HepG2 (cell line): ENCODE results near the gene GRID1.

Experiments
- CREM ChIP-seq, 2 experiments: sonication (generic) in 1 of 2; formaldehyde crosslinking in 1 of 2; IDR thresholded peaks; 2 replicates each; pipeline versions ENCODE4 v1.4.0 to v1.6.1; 2016 to 2020; ENCODE audit warnings: antibody characterized with exemption in 1 of 2, mild to moderate bottlenecking in 1 of 2, missing genetic modification reagents in 1 of 2
- HDAC6 ChIP-seq: fragments of 200-600 bp; sonication (generic); IDR thresholded peaks from 2 replicates; pipeline ENCODE4 v1.7.0; 2017; ENCODE audit warnings: mild to moderate bottlenecking, antibody characterized with exemption, low read length, low read depth

GRCh38 chr10:86330778-86331763, 35.5 kb downstream of the GRID1 start:
- TF ChIP-seq HDAC6 = no peak
- no peak for TF ChIP-seq CREM (IDR thresholded peaks at IDR 0.05)
- TF ChIP-seq CREM (CRISPR knock-in tag; IDR thresholded peaks at IDR 0.05) = no peak
